HFF-Myc (cell line): Measurements from ENCODE around the gene CFAP65.

Source experiments
- DNase-seq: peaks from one replicate; pipeline ENCODE4 v3.0.0-alpha.2; 2011; ENCODE audit warnings: low read depth; ENCODE audit errors: extremely low read depth
- H3K4me3 ChIP-seq: replicated peaks from 2 replicates; pipeline ENCODE4 v1.5.1; 2011; ENCODE audit warnings: low read depth, mild to moderate bottlenecking, control low read depth, low read length
- CTCF ChIP-seq: IDR thresholded peaks from 2 replicates; pipeline ENCODE4 v1.5.1; 2012; ENCODE audit warnings: mild to moderate bottlenecking, low read depth, low read length, control low read depth; ENCODE audit errors: missing control alignments

Gene CFAP65

GRCh38 chr2:218957671-218958070 lies 83.6 kb downstream of the CFAP65 start:
- TF ChIP-seq CTCF = no peak
- no peak overlapping the region for H3K4me3 ChIP-seq
- DNase-seq = no peak

GRCh38 chr2:218956039-218956438 lies 85.3 kb downstream of the CFAP65 start:
- no peak overlapping the region for H3K4me3 ChIP-seq
- no peak for TF ChIP-seq CTCF
- DNase-seq = no peak

- TF ChIP-seq CTCF = no peak
These were observed 86.6 kb downstream of the CFAP65 start for GRCh38 chr2:218954541-218955300.

GRCh38 chr2:218953366-218953954 lies 87.9 kb downstream of the CFAP65 start:
- TF ChIP-seq CTCF = peak; percentile 20
- DNase-seq = no peak
- no peak overlapping the region for H3K4me3 ChIP-seq

More at GRCh38 chr2:218954541-218955300, 86.6 kb downstream of the CFAP65 start:
- H3K4me3 ChIP-seq = no peak overlapping the region
- no peak for DNase-seq
